Stimulated activated CD8-positive, alpha-beta memory T cell treated with anti-CD3 and anti-CD28 coated beads, Interleukin-2, amount 100 ng/mL, for 48 hours (primary cell): ENCODE data around the gene WDFY3.
"Not testable (repeated sequence)": the region's sequence is repeated elsewhere in the genome, so short reads cannot be mapped to it uniquely, and the experiment has no call there.

ENCODE experiments used
- DNase-seq, 2 donors: peaks; one replicate each; pipeline ENCODE4 v3.0.0-alpha.2; 2020; ENCODE audit warnings: low read depth in 2 of 2

The WDFY3 gene

DNA sequence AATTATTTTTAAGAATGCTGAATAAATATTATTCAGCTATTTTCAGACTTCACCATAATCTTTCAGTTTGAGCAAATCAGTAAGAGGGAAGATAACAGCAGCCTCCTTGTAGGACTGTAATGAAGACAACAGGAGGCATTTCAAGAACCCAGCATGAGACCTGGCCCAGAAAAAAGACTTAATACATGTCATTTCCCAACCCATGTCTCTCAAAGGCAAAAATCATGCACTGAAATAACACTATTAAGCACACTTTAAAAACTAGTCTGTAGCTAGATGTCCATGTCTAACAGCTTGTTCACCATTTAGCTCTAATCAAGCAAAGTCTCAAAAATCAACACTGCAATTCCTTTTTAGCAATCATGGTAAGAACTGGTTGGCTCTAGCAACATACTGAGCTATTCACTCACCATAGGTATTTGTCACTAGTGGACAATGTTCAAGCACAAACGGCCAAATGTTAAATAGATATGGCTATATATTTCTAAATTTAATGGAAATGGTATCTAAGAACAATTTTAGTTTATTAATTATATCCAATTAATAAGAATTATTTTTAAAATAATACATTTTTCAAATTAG is 109.9 kb downstream of the WDFY3 start:
- no peak for DNase-seq

DNA sequence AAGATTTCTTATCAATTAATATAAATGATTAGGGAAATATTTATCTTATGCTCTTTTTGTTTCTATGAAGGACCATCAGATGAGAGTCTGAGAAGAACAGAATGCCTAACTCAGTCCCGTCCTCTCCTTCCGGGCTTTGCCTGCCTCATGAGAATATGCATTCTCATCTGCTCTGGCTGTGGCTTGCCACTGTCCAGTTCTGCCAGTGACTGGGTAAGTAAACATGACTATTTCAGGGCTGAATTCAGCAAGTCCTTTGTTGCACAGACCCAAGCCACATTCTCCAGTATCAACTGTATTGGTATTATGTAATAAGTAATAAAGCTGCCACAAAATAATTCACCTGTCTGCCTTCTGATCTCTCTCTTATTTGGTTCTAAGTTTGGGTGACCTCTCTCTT is 110.7 kb downstream of the WDFY3 start:
- no peak for DNase-seq

GRCh38 chr4:84852081-84852480 is 114.4 kb downstream of the WDFY3 start:
- no peak for DNase-seq

DNA sequence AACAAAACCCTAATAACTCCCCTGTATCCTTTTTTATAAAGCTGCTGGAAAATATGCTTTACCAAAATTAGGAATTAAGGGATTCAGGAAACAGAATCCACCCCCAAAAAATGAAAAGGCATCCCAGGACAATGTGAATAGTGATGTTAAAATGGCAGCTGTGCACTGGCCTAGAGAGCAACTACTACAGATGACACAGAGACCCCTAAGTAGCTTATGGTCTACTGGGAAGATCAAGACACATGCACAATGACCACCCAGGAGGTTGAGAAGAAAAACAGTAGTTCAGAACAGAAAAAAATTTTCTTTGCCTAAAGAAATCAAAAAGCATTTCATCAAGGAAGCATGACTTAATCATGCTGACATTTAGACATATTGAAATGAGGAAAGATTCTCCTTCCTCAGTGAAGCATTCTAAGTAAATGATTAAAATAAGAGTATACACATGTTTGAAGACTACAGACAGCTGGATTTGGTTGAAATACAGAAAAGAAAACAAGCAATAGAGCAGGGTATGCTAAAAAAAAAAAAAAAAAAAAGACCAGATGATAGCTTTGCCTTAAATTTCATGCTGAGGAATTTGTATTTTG is 117.3 kb downstream of the WDFY3 start:
- no peak for DNase-seq

- DNase-seq = no peak
Measured at GRCh38 chr4:84848432-84848831, 118.1 kb downstream of the WDFY3 start.

GRCh38 chr4:84847978-84848377 is 118.5 kb downstream of the WDFY3 start:
- no peak for DNase-seq

DNA sequence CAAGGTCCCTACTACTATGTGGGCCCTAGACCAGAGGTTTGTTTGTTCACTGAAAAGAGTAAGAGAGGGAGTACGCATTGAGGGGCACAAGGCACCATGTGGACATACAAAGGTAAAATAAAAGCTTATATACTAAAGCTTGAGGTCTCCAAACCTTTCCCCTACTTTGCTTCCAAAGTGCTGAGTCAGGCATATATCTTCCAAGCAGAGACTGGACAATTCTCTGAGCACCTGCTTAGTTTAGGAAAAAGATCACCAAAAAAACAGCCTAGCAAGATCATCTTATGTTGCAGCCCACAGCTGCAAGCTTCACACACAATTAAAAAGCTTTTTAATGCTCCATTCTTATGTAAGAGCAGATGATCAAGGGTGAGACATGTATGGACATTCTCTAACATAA is 119.5 kb downstream of the WDFY3 start:
- no peak for DNase-seq

DNA sequence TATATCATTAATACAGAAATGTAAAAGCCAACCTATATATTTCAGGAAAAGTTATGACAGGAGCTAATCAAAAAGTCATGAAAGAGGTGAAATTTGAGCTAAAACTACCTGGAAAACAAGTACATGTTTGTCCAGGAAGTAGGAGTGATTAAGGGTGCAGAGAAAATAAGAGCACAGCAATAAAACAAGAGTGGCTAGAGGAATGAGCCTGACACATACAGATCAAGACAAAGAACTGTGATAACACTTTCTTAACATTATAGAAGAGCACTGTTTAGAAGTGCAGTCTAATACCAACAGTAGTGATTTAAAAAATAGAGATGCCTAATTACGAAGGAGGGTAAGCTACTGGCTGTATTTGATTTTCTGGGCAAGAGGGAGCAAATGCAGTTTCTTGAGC is 125.1 kb downstream of the WDFY3 start:
- DNase-seq = no peak

- DNase-seq = no peak
Measured at GRCh38 chr4:84837751-84838150, 128.7 kb downstream of the WDFY3 start.

GRCh38 chr4:84829633-84830032 is 136.9 kb downstream of the WDFY3 start:
- DNase-seq = not testable (repeated sequence)

DNA sequence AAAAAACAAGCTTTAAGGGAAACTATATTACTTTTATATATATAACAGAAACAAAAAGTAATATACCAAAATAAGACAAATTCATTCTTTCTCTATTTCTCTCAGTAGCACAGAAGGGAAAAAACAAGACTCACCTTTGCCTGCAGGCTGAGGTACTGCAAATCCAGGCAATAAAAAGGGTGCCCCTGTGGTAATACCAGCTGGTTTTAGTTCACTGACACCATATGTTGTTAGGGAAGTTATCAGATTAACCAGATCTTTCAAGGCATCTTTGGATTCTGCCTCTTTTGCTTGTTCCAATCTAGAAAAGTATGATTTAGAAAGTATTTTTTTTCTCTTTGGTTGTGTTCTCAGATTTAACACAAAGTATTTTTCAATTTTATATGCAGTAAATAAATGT is 139.8 kb downstream of the WDFY3 start:
- no peak for DNase-seq

GRCh38 chr4:84825701-84826341 is 140.7 kb downstream of the WDFY3 start:
- DNase-seq = no peak

- DNase-seq = no peak
Measured at GRCh38 chr4:84821064-84821463, 145.4 kb downstream of the WDFY3 start.

DNA sequence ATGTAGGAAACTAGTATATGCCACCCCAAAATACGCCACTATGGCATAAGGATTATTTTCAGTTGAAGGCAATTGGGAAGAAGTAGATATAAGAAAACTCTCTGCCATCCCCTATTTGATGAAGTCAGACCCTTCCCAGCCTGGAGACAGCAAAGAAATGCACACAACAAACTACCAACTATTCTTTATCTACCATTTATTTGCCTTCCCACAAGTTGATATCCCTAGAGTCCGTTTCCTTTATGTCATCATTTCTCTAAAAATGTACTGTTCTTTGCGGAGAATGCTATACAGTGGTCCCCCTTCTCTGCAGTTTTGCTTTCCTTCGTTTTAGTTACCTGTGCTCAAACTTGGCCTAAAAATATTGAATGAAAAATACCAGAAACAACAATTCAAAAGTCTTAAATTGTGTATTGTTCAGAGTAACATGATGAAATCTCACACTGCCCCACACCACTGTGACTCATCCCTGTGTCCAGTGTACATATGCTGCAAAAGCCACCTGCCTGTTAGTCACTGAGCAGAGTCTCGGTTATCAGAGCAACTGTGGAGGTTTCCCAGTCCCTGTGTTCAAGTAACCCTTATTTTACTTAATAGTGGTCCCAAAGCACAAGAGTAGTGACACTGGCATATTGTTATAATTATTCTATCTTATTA is 152.3 kb downstream of the WDFY3 start:
- DNase-seq = no peak

GRCh38 chr4:84809946-84810345 is 156.5 kb downstream of the WDFY3 start:
- DNase-seq = no peak

- DNase-seq = no peak
Measured at GRCh38 chr4:84808332-84808731, 158.2 kb downstream of the WDFY3 start.

GRCh38 chr4:84806541-84806940 is 159.9 kb downstream of the WDFY3 start:
- not testable (repeated sequence) for DNase-seq

- DNase-seq = no peak
Measured at GRCh38 chr4:84804136-84804535, 162.4 kb downstream of the WDFY3 start.

DNA sequence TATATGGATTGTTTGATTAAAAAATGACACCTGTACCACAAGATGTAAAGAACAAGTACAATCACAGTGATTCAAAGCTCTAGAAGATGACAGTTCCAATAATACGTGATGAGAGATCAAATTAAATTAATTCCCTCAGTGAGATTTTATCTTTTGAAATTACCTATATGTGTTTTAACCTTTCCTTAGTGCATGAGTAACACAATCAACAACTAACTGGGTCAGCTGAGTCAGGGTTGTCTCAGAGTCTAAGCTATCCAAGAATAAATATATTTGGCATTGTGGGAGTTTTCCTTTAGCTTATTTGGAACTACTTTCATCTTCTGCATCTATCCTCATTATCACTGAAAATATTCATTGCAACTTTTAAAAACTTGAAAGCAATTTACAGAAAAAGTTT is 162.8 kb downstream of the WDFY3 start:
- DNase-seq = no peak

GRCh38 chr4:84803116-84803515 is 163.4 kb downstream of the WDFY3 start:
- DNase-seq = no peak

DNA sequence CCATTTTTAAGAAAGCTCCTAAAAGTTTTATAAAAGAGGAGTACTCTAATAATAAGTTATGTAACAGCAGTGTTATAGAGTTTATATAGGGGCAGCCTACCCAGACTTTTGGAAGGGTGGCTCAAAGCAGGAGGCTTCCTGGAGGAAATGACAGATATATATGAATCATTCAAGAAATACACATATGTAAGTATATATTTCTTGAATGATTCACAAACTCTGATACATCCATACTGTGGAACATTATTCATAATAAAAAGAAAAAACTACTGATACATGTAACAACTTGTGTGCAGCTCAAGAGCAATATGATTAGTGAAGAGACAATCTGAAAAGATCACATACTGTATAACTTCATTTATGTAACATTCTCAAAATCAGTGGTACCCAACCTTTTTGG is 166.2 kb downstream of the WDFY3 start:
- no peak for DNase-seq

DNA sequence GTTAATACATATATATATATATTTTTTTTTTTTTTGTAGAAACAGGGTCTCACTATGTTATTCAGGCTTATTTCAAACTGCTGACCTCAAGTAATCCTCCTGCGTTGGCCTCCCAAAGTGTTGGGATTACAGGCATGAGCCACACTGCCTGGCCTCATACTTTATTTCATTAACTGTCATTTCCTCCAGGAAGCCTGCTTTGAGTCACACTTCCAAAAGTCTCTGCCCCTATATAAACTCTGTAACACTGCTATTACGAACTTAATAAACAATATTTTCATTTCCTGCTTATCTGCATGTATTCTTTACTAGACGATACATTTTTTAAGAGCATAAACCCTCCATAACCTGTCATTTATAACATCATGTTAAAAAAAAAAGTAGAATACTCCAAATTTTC is 167.2 kb downstream of the WDFY3 start:
- no peak for DNase-seq

DNA sequence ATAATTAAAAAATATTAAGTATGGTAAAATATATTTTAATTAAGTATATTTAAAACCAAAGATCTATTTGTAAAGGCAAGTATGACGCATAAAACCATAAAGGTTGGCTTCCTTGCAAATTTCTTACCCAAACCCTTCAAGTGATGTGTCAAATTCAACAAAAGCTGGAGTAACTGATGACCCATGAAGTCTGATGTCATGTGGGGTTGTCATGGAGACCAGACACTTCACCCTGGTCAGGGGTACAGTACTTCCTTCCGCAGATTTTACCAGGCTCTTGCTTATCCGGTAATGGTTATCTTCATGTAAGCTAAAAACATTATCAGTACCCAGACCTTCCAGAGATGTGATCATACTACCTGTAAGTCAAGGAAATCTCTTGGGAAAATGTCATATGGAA is 170.1 kb downstream of the WDFY3 start:
- DNase-seq = no peak
